ENCODE results near the gene SLC38A10. TPM values are rescaled to one million over a fixed set of nuclear protein-coding genes. Genes with fewer than 3 reads are reported as not detected.
"Not testable (repeated sequence)": the region's sequence is repeated elsewhere in the genome, so short reads cannot be mapped to it uniquely, and the experiment has no call there.

Gene SLC38A10
- total RNA-seq, 4 donors from 2014 or later: 126 to 206 (median 169) TPM

DNA sequence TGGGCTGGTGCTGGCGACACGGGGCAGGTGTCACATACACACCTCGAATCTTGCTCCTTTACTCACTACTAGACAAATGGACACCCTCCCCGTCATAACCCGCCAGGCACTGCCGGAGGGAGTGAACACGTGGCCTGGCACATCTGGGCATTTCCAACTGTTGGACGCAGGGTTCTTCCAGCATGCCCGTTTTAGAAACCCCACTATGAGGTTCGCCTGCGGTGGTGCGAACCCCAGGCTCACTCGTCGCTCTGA lies 65.5 kb downstream of the SLC38A10 start:
- no peak overlapping the region for H3K4me3 ChIP-seq
- TF ChIP-seq POLR2A (IDR thresholded peaks at IDR 0.05) (no peak), CTCF (IDR thresholded peaks at IDR 0.05) (no peak)
- no peaks in the 10 kb centered on the region for H3K9me3 ChIP-seq
- H3K27me3 ChIP-seq: no peaks in the 10 kb centered on the region
- H3K27ac ChIP-seq: no peak overlapping the region
- peaks cover 0 to 46% (median 0%) of the 10 kb centered on the region in 3 donors for H3K36me3 ChIP-seq
- no peak for DNase-seq
- peaks cover 0 to 6% (median 0%) of the 10 kb centered on the region in 4 donors for H3K4me1 ChIP-seq

- no peak for DNase-seq
- no peak for TF ChIP-seq POLR2A (IDR thresholded peaks at IDR 0.05)
- TF ChIP-seq CTCF (IDR thresholded peaks at IDR 0.05): no peak
- peaks cover 0 to 44% (median 0%) of the 10 kb centered on the region in 3 donors for H3K36me3 ChIP-seq
Observed at GRCh38 chr17:81228834-81229665, 66.1 kb downstream of the SLC38A10 start.

GRCh38 chr17:81228420-81228819 lies 66.7 kb downstream of the SLC38A10 start:
- peaks cover 0 to 6% (median 5%) of the 10 kb centered on the region in 4 donors for H3K4me1 ChIP-seq
- peak in 2 of 3 donors; percentile 56 to 61 for DNase-seq
- no peaks in the 10 kb centered on the region for H3K27me3 ChIP-seq
- peak overlapping the region in 1 of 4 donors; percentile 10 for H3K4me3 ChIP-seq
- no peaks in the 10 kb centered on the region for H3K9me3 ChIP-seq
- peak overlapping the region in 2 of 4 donors; percentile 18 to 69 for H3K27ac ChIP-seq
- TF ChIP-seq CTCF (IDR thresholded peaks at IDR 0.05) (no peak), POLR2A (IDR thresholded peaks at IDR 0.05) (no peak)
- H3K36me3 ChIP-seq: peaks cover 0 to 39% (median 0%) of the 10 kb centered on the region in 3 donors

More at GRCh38 chr17:81228834-81229665, 66.1 kb downstream of the SLC38A10 start:
- Histone ChIP-seq H3K4me1 (peaks cover 0 to 6% (median 0%) of the 10 kb centered on the region in 4 donors), H3K9me3 (no peaks in the 10 kb centered on the region), H3K27me3 (no peaks in the 10 kb centered on the region), H3K4me3 (peak overlapping the region in 1 of 4 donors; percentile 10), H3K27ac (peak overlapping the region in 2 of 4 donors; percentile 18 to 69)

- not testable (repeated sequence) for H3K9me3 ChIP-seq, DNase-seq, H3K4me3 ChIP-seq, H3K4me1 ChIP-seq, H3K27me3 ChIP-seq
- Histone ChIP-seq H3K36me3 (peaks cover 0 to 31% (median 0%) of the 10 kb centered on the region in 3 donors), H3K27ac (peak overlapping the region in 1 of 4 donors; percentile 69)
Observed at GRCh38 chr17:81227630-81228029, 67.5 kb downstream of the SLC38A10 start.

- DNase-seq: peak in 1 of 3 donors; percentile 56
- peak overlapping the region in 3 of 4 donors; percentile 37 to 83 (median 51) for H3K4me3 ChIP-seq
- no peaks in the 10 kb centered on the region for H3K27me3 ChIP-seq
- H3K27ac ChIP-seq: peak overlapping the region in 3 of 4 donors; percentile 18 to 78 (median 43)
- H3K4me1 ChIP-seq: peaks cover 0 to 19% (median 13%) of the 10 kb centered on the region in 4 donors
- TF ChIP-seq POLR2A (IDR thresholded peaks at IDR 0.05) (no peak), CTCF (IDR thresholded peaks at IDR 0.05) (no peak)
- H3K36me3 ChIP-seq: no peaks in the 10 kb centered on the region
- H3K9me3 ChIP-seq: no peaks in the 10 kb centered on the region
Observed at GRCh38 chr17:81223762-81224130, 71.4 kb downstream of the SLC38A10 start.
